NB4 (cell line): ENCODE data around the gene PLEKHG1.

Experiments used
- CTCF ChIP-seq: IDR thresholded peaks from one replicate; pipeline ENCODE4 v1.5.1; 2012; ENCODE audit warnings: low read depth, low read length
- MYC ChIP-seq: IDR thresholded peaks from 2 replicates; pipeline ENCODE4 v1.6.1; 2011; ENCODE audit warnings: low read depth, low read length
- POLR2A ChIP-seq: IDR thresholded peaks from 2 replicates; pipeline ENCODE4 v1.6.1; 2011; ENCODE audit warnings: mild to moderate bottlenecking; ENCODE audit not compliant: insufficient read length; ENCODE audit errors: extremely low read depth
- TF ChIP-seq, protein P1 (sequence below): IDR thresholded peaks from 2 replicates; pipeline ENCODE4 v1.6.1; 2011; ENCODE audit warnings: low read depth, low read length

GRCh38 chr6:150617496-150618460 lies 18.1 kb downstream of the PLEKHG1 start:
- no peak for TF ChIP-seq CTCF
- TF ChIP-seq POLR2A = no peak
- TF ChIP-seq, protein P1, sequence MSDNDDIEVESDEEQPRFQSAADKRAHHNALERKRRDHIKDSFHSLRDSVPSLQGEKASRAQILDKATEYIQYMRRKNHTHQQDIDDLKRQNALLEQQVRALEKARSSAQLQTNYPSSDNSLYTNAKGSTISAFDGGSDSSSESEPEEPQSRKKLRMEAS = no peak
- TF ChIP-seq MYC = no peak
